ENCODE results near the gene ATP5IF1. TPM values are rescaled to one million over a fixed set of nuclear protein-coding genes. Genes with fewer than 3 reads are reported as not detected.

ATP5IF1 gene
- total and polyA plus RNA-seq, 2 of the 4 experiments (the other 2 are of a cell fraction): 33.7 to 105 TPM

GRCh38 chr1:28258628-28259251 is 22.8 kb downstream of the ATP5IF1 start (continued):
- TF ChIP-seq, protein P1, sequence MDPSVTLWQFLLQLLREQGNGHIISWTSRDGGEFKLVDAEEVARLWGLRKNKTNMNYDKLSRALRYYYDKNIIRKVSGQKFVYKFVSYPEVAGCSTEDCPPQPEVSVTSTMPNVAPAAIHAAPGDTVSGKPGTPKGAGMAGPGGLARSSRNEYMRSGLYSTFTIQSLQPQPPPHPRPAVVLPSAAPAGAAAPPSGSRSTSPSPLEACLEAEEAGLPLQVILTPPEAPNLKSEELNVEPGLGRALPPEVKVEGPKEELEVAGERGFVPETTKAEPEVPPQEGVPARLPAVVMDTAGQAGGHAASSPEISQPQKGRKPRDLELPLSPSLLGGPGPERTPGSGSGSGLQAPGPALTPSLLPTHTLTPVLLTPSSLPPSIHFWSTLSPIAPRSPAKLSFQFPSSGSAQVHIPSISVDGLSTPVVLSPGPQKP (IDR thresholded peaks at IDR 0.05; ENCODE audit: borderline replicate concordance, low read depth, low read length): no peak

DNA sequence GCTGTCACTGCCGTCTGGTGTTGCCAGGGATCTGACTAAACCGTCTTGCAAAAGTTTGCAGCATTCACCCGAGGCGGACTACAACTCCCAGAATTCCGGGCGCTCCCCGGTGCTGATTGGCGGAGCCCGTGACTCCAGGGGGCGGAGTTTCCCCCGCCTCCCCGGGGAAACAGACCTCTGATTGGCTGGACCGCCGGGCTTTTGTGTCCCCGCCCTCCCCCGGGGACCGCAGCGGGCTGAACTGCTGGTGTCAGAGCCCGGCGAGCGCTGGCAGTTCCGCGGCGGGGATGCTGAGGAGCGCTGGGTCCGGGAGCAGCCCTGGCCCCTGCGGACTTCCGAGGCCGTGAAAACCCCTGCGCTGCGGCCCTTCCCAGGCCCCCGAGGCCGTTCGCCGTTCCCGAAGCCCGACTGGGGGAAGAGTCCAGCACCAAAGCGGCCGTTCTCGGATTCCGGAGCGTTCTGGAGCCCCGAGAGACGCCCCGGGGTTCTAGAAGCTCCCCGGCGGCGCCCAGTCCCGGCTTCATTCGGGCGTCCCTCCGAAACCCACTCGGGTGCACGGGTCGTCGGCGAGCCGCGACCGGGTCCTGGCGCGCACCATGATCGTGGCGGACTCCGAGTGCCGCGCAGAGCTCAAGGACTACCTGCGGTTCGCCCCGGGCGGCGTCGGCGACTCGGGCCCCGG is 23.5 kb downstream of the ATP5IF1 start, which contains the start of gene SESN2:
Gene SESN2 (plus strand): TSS at position 267 of the 682 bp plus-strand sequence. CDS start 330 bp downstream, at position 597.
- peak within 1 kb of the TSS; percentile 86 to 88 for H4K8ac ChIP-seq (ENCODE audit: low read depth in 2 of 2, low read length in 2 of 2)
- dilution Hi-C loops (cut with HindIII; ENCODE audit: low sequenced_read_pairs, unreplicated experiment): no loop called here
- TF ChIP-seq CEBPB (IDR thresholded peaks at IDR 0.05; ENCODE audit: low read depth, low read length) (peak; percentile 99), MXI1 (IDR thresholded peaks at IDR 0.05; ENCODE audit: borderline replicate concordance, low read depth, low read length) (peak; percentile 67; the same call in 1 of the 2 replicates), MAFK (IDR thresholded peaks at IDR 0.05; ENCODE audit: low read depth, low read length) (no peak), BHLHE40 (IDR thresholded peaks at IDR 0.05; ENCODE audit: low read depth, low read length) (0 out of 2 replicates have a peak, but pooled peaks have one; percentile 11), NFE2L2 (IDR thresholded peaks at IDR 0.05; ENCODE audit: low read depth, low read length) (no peak), POLR2A (IDR thresholded peaks at IDR 0.05; ENCODE audit: low read depth, low read length) (peak; percentile 100), FOS (IDR thresholded peaks at IDR 0.05; ENCODE audit: low read depth, low read length) (peak; percentile 67; the same call in 1 of the 2 replicates), RAD21 (IDR thresholded peaks at IDR 0.05; ENCODE audit: low read length) (no peak; the same call in 1 of the 2 replicates)
- TF ChIP-seq, protein P2, sequence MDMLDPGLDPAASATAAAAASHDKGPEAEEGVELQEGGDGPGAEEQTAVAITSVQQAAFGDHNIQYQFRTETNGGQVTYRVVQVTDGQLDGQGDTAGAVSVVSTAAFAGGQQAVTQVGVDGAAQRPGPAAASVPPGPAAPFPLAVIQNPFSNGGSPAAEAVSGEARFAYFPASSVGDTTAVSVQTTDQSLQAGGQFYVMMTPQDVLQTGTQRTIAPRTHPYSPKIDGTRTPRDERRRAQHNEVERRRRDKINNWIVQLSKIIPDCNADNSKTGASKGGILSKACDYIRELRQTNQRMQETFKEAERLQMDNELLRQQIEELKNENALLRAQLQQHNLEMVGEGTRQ (IDR thresholded peaks at IDR 0.05; ENCODE audit: low read depth, low read length): no peak
- TF ChIP-seq, protein P3, sequence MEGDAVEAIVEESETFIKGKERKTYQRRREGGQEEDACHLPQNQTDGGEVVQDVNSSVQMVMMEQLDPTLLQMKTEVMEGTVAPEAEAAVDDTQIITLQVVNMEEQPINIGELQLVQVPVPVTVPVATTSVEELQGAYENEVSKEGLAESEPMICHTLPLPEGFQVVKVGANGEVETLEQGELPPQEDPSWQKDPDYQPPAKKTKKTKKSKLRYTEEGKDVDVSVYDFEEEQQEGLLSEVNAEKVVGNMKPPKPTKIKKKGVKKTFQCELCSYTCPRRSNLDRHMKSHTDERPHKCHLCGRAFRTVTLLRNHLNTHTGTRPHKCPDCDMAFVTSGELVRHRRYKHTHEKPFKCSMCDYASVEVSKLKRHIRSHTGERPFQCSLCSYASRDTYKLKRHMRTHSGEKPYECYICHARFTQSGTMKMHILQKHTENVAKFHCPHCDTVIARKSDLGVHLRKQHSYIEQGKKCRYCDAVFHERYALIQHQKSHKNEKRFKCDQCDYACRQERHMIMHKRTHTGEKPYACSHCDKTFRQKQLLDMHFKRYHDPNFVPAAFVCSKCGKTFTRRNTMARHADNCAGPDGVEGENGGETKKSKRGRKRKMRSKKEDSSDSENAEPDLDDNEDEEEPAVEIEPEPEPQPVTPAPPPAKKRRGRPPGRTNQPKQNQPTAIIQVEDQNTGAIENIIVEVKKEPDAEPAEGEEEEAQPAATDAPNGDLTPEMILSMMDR (conservative IDR thresholded peaks at IDR 0.05; ENCODE audit: low read depth, low read length): 0 out of 2 replicates have a peak, but pooled peaks have one; percentile 0

More for the DNA sequence above, 23.5 kb downstream of the ATP5IF1 start, which contains the start of gene SESN2:
- H3K9me3 ChIP-seq (ENCODE audit: control insufficient read depth, insufficient read depth, low read length): no peaks in the 10 kb centered on the region
- peak within 1 kb of the TSS; percentile 88 for H3K9ac ChIP-seq (ENCODE audit: low read depth, low read length)
- TSS peak; percentile 48 for BruUV-seq (replicated peaks)
- H2BK5ac ChIP-seq (ENCODE audit: low read depth, low read length, poor library complexity, severe bottlenecking): peak within 1 kb of the TSS; percentile 93
- H4K5ac ChIP-seq (ENCODE audit: low read depth, low read length): peak within 1 kb of the TSS; percentile 87
- ChIA-PET CTCF (no interaction called here), POLR2A (ENCODE audit: unreplicated experiment) (no interaction called here)
- peak within 1 kb of the TSS; percentile 94 for H2BK15ac ChIP-seq (ENCODE audit: low read depth, low read length)
- peak within 1 kb of the TSS; percentile 95 for H3K23ac ChIP-seq (ENCODE audit: low read depth, low read length)
- peaks cover 17% of the 10 kb centered on the region for H3K9me1 ChIP-seq (ENCODE audit: insufficient read depth, low read length)
- H3K27me3 ChIP-seq (ENCODE audit: control insufficient read depth, insufficient read depth, low read length): no peaks in the 10 kb centered on the region
- H4K20me1 ChIP-seq (ENCODE audit: insufficient read depth, low read length): peaks cover 44% of the 10 kb centered on the region
- peak within 1 kb of the TSS; percentile 69; the same call in 1 of the 2 replicates for H3K56ac ChIP-seq (ENCODE audit: extremely low read depth, insufficient read depth, low read length)
- peak within 1 kb of the TSS; percentile 66 for H2BK20ac ChIP-seq (ENCODE audit: low read depth, low read length)
- H2BK120ac ChIP-seq (ENCODE audit: low read depth, low read length): peak within 1 kb of the TSS; percentile 89
- peak within 1 kb of the TSS; percentile 99 for H2AK9ac ChIP-seq (replicated peaks; ENCODE audit: low read depth, low read length, poor library complexity)
- peak within 1 kb of the TSS; percentile 68 for H3K18ac ChIP-seq (ENCODE audit: low read depth, low read length)
- H3K36me3 ChIP-seq (ENCODE audit: control insufficient read depth, insufficient read depth, low read length): peaks cover 4% of the 10 kb centered on the region; the same call in 1 of the 2 replicates
- in situ Hi-C loops (cut with MboI; ENCODE audit: low sequenced_read_pairs) (loop anchor here (10.0 kb wide), 1 partner anchor 345 kb away; no protein-coding TSS in a partner anchor), intact Hi-C loops (cut with micrococcal nuclease) (no loop called here)
- H3K14ac ChIP-seq (replicated peaks; ENCODE audit: low read depth, low read length): peak within 1 kb of the TSS; percentile 91
- 0% methylated on average over 60 of the region's 76 CpGs; no CpG with 5 or more reads in 1 of the 2 experiments for WGBS, 2 experiments (ENCODE audit: extremely low coverage in 2 of 2, insufficient read length in 1 of 2)
- peak within 1 kb of the TSS; percentile 87 for H2AK5ac ChIP-seq (ENCODE audit: low read depth, low read length)
- H3K4ac ChIP-seq (ENCODE audit: low read depth, low read length): peak within 1 kb of the TSS; percentile 92
- peak within 1 kb of the TSS; percentile 21 for H3K4me2 ChIP-seq (ENCODE audit: low read depth, low read length)
- H3K27ac ChIP-seq (ENCODE audit: insufficient read depth, low read length): peak within 1 kb of the TSS; percentile 92
- peak within 1 kb of the TSS; percentile 95 for H4K91ac ChIP-seq (ENCODE audit: insufficient read depth, low read depth, low read length)
- peak within 1 kb of the TSS; percentile 93 for H2AFZ ChIP-seq (replicated peaks; ENCODE audit: low read length, poor library complexity)
- peaks cover 15% of the 10 kb centered on the region for H3K4me1 ChIP-seq (ENCODE audit: control insufficient read depth, insufficient read depth, low read length)
- H3K79me1 ChIP-seq (ENCODE audit: low read depth in 1 of 2, low read length in 2 of 2): peaks cover 0 to 37% of the 10 kb centered on the region in 2 experiments; a peak in 2 of 4 replicates
- H3K4me3 ChIP-seq (ENCODE audit: insufficient read depth, low read depth, low read length): peak within 1 kb of the TSS; percentile 99
- ATAC-seq (ENCODE audit: low read depth) (peak; percentile 88), DNase-seq (peak; percentile 99)

All from IMR-90 (cell line).